HG03442 (cell line): ENCODE data around the gene CACYBP.
"Not testable (repeated sequence)": the region's sequence is repeated elsewhere in the genome, so short reads cannot be mapped to it uniquely, and the experiment has no call there.

Experiments
- ATAC-seq: cut with Tn5 transposase; IDR thresholded peaks from one replicate; pipeline ENCODE4 v1.9.1; 2021; ENCODE audit warnings: mild to moderate bottlenecking, moderate library complexity; ENCODE audit not compliant: unreplicated experiment

The CACYBP gene

GRCh38 chr1:175005085-175005783, 5.5 kb downstream of the CACYBP start:
- no peak for ATAC-seq

- ATAC-seq: no peak
These were observed 9.8 kb downstream of the CACYBP start for GRCh38 chr1:175009532-175009931.

GRCh38 chr1:175013445-175013844, 13.7 kb downstream of the CACYBP start:
- no peak for ATAC-seq

GRCh38 chr1:175015243-175015642, 15.5 kb downstream of the CACYBP start:
- no peak for ATAC-seq

GRCh38 chr1:175019524-175019923, 19.8 kb downstream of the CACYBP start:
- no peak for ATAC-seq

- ATAC-seq: peak; percentile 87
These were observed 23.5 kb downstream of the CACYBP start, which contains the start of gene MRPS14 for GRCh38 chr1:175023043-175023921. MRPS14 (minus strand) TSS chr1:175023425; CDS start chr1:175023408, 17 bp downstream.

GRCh38 chr1:175023922-175024242, 24.1 kb downstream of the CACYBP start:
- ATAC-seq: peak; percentile 6

- ATAC-seq: no peak
These were observed 25.0 kb downstream of the CACYBP start for GRCh38 chr1:175024773-175025172.

GRCh38 chr1:175033953-175034352, 34.2 kb downstream of the CACYBP start:
- ATAC-seq: no peak

- ATAC-seq: no peak
These were observed 35.0 kb downstream of the CACYBP start for GRCh38 chr1:175034775-175035174.

- ATAC-seq: no peak
These were observed 36.1 kb downstream of the CACYBP start for GRCh38 chr1:175035865-175036264.

- no peak for ATAC-seq
These were observed 36.7 kb downstream of the CACYBP start for GRCh38 chr1:175036476-175036875.

- no peak for ATAC-seq
These were observed 37.7 kb downstream of the CACYBP start for GRCh38 chr1:175037416-175037815.

- no peak for ATAC-seq
These were observed 40.7 kb downstream of the CACYBP start for GRCh38 chr1:175040324-175040879.

- no peak for ATAC-seq
These were observed 42.9 kb downstream of the CACYBP start for GRCh38 chr1:175042650-175043049.

- no peak for ATAC-seq
These were observed 44.1 kb downstream of the CACYBP start for GRCh38 chr1:175043824-175044223.

- not testable (repeated sequence) for ATAC-seq
These were observed 44.8 kb downstream of the CACYBP start for GRCh38 chr1:175044591-175044990.

GRCh38 chr1:175045097-175045496, 45.4 kb downstream of the CACYBP start:
- no peak for ATAC-seq

GRCh38 chr1:175045519-175045918, 45.8 kb downstream of the CACYBP start:
- no peak for ATAC-seq

- ATAC-seq: no peak
These were observed 51.2 kb downstream of the CACYBP start for GRCh38 chr1:175050992-175051391.

GRCh38 chr1:175054736-175055135, 55.0 kb downstream of the CACYBP start:
- no peak for ATAC-seq
